Nucleus accumbens (tissue), 56 donors: ENCODE results near the gene ARHGEF19.

Source experiments
- DNase-seq, 56 donors: peaks; one replicate each; lab custom pipeline; 2025; lab: John Stamatoyannopoulos, UW

Gene ARHGEF19

DNA sequence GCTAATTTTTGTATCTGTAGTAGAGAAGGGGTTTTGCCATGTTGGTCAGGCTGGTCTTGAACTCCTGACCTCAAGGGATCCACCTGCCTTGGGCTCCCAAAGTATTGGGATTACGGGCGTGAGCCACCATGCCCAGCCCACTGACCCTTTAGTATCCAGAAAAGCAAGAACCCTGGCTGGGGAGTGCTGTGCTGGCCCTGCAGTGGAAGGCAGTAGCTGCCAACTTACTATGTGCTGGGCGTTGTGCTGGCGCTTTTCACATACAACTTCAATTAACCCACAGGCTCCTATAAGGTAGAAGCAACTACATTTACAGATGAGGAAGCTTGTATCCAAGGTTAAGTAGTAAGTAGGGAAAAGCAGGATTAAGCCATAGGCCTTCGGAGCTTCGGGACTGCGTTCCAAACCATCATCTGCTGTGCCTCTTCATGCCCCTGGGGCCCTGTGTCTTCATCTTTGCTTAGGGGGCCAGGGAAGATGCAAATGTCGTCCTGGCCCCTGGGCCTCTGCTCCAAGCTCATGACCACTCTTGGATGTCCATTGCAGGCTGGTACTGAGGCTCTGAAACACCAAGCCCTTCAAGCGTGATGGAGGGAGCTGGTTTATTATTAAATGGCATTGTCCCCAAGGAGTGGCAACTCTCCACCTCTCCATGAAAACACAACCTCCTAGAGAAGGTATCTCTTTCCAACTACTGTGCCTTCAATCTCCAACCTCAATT is 33.2 kb upstream of the ARHGEF19 start:
- no peak for DNase-seq

DNA sequence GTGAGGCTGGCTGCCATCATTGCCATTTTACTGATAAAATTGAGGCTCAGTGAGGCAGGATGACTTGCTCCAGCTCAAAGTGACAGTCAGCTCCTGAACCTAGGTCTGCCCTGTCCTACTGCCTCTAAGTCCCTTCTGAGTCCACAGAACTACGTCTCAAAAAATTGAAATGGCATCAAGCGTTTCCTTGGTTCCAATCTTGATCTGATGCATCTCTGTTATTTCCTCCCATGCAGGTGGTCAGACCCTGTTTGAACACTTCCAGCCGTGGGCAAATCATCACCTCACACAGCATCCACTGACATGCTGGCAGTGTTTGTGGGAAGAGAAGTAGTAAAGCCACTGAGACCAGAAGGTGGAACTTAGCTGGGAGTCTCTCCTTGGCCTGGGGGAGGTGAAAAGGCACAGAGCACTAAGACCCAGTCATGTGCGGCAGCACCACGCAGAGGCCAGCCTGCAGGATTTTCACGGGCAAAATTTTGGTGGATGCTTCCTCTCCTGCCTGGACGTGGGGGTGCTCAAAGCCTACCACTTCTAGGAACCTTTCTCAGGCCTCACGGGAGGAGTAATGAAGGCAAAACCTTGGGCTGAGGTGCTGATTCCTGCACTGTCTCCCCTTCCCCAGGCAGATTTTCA is 32.3 kb upstream of the ARHGEF19 start:
- no peak for DNase-seq

DNA sequence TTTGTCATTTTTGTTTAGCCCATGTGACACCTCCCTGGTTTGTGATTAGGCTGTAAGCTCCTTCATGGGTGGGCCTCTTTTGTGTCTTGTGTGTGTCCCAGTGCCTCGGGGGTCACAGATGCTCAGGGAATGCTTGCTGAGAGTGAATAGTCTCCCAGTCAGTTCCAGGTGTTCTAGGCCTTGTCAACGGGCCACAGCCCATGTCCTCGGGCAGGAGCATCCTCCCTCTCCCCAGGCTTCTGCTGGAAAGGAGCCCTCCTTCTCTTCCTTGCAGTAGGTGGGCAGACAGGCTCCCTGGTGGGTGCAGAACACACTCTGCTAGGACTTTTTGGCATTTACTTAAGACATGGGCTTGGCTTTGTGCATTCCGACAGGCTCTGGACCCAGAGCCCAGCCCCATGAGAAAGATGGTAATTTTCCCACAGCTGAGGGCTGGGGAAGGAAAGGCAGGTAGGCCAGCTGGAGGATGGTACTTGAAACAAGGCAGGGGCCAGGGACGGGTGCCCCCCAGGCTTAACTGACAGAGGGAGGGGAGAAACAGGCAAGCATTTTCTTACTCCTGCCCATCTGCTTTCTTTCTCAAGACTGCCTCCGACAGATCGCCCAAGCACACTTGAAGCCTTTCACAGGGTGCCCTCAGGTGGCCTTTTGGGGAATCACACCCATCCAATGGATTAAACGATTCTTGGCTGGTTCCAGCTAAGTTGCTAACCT is 31.6 kb upstream of the ARHGEF19 start:
- peak in 47 of 56 donors; percentile 10 to 86 (median 46) for DNase-seq

DNA sequence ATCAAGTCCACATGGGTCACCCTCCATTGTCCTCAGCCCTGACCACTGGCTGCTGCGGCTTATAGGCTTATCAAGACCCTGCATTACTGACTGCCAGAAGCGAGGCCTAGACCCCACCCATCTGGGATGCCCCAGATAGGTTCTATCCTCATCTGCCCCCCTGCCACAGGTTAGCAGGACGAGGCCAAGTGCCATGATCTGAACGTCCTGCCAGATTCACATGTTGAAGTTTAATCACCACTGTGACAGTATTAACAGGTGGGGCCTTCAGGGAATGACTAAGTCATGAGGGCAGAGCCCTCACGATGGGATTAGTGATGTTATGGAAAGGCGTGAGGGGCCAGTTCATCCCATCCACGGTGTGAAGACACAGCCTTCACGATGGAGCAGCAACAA is 30.8 kb upstream of the ARHGEF19 start:
- no peak for DNase-seq

DNA sequence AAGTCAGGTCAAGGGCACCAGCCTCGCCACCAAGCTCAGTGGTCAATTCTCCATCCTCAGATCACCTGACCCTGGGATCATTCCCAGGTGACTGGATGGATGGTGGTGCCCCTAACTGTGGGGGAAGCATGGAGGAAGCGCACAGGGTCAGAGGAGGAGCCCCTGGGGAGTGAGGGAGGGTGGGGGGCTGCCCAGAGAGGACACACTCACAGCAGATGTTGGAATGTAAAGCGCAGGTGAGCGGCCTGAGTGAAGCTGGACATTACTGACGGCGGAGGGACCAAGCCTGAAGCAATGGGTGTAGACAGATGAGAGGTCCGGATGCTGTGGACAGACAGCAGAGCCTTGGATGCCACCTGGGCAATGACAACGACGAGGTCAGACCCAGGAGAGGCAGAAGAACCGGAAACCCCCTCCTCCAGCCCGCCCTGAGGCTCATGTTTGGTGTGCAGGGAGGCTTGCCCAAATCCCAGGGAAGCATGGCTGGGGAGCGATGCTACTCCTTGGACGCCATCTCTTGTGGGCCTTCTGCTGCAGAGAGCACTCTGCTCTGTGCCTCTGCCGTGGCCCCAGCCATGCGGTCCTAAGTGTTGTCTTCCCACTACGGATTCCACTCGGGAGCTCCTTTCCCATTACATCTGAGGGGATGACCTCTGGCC is 30.2 kb upstream of the ARHGEF19 start:
- no peak for DNase-seq

DNA sequence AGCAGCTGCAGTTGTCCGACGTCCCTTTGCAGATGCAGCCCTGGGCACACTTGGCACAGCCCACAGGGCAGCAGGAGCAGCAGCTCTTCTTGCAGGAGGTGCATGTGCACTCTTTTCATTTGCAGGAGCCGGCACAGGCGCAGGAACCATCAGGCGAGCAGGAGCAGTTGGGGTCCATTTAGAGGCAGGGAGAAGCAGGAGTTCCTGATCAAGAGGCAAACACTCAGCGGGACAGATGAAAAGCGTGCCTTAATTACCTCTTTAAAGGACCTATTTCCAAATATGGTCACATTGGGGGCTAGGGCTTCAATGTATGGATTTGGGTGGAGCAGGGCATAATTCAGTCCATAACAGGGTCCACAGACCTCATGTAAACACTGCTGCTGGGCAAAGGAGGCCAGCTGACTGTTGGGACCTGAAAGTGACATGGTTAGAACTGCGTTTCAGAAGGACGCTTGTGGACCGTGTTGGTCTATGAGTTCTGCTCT is 28.8 kb upstream of the ARHGEF19 start:
- DNase-seq, result no peak

DNA sequence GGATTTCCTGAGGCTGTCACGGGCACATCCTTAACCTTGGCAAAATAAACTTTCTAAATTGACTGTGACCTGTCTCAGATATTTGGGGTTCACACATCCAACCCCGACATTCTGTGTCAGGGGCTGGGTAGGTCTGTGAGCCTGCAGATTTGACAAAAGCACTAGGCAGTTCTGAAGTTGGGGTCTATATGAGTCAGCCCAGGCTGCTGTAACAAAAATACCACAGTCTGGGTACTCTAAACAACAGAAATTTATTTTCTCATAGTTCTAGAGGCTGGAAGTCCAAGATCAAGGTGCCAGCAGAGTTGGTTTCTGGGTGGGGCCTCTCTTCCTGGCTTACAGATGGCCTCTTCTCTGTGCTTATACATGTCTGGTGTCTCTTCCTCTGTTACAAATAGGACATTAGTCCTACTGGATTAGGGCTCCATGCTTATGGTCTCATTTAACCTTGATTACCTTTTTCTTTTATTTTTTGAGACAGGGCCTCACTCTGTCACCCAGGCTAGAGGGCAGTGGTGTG is 27.6 kb upstream of the ARHGEF19 start:
- DNase-seq, result no peak

DNA sequence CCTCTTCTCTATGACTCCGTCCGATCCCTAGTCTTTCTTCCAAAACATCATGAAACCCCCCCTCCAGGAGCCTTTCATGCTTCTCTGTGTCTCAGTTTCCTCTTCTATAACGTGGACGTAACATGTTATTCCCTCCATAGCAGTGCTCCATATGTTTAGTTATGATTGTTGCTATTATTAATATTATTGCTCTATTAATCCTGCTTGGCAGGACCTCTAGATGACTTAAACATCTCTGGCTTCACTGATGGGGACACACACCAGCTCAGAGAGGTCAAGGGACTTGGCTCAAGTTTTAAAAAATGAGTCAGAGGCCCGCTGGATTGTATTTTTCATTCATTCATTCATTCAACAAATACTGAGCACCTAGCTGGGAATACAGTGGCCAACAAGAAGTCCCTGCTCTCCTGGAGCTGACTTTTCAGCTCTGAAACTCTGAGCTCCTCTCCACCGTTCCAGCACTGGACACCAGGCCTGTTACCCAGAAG is 24.9 kb upstream of the ARHGEF19 start:
- no peak for DNase-seq

DNA sequence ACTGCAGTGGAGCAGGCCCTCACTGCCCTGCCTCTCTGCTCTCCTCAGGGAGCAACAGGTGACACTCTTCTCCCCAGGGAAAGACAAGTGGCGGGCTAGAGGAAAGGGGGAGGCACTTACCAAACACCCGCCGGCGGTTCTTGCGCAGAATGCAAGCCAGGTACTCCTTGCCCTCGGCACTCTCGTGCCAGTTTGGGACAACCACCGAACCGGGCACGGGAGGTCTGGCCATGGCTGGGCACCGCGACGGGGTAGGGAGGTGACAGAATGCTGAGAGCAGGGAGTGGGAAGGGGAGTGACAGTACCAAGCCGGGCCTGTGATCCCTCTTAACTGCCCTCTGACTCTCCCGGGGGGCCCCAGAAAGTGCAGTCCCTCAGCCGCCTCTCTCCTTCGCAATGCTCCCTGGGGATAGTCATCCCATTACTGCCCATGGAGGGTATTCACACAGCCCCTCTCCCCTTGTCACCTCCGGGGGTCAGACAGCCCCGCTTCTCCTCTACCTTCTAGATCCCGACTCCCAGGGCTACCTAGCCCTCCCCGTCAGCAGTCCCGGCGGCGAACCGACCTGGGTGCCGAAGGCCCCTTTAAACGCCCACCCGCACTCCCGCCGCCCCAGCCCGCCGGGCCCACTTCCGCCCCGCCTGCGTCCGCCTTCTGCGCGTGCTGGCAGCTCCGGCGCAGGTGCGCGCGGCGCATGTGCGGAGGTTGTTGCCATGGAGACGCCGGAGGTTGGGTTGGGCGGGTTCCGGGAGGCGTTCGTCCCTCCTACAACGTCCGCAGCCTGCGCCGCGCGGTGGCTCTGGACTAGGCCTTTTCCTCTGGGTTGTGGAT is 24.3 kb upstream of the ARHGEF19 start, which contains the start of gene CPLANE2:
Gene CPLANE2, minus strand, starts transcription at position 673 of the 832 bp plus-strand sequence. Its CDS starts 441 bp downstream, at position 232.
- peak in 55 of 56 donors; percentile 46 to 94 (median 78) for DNase-seq

DNA sequence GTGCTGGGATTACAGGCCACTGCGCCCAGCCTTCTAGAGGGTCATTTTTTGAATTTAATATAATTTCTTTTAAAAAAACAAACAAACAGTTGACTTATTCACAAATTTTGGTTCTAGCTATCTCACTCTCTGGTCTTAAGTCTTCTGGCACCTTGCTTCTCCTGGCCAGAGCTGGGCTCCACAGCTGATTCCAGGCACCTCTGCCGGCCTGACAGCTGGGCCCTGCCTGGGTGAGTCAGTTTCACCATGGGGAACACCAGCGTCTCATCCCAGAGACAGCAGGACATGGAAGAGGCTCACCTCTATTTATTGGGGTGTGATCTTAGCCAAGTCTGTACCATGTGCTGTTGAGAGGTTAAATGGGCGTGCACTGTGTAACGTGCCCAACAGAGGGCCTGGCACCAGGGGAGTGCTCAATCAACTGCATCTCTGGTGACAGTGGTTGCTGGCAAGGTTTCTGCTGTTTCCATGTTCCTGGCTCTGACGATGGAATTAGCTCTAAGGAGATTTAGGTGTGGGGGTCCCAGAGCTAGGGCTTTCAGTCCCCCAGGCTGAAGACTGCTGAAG is 23.6 kb upstream of the ARHGEF19 start:
- peak in 3 of 56 donors; percentile 28 to 40 (median 39) for DNase-seq

DNA sequence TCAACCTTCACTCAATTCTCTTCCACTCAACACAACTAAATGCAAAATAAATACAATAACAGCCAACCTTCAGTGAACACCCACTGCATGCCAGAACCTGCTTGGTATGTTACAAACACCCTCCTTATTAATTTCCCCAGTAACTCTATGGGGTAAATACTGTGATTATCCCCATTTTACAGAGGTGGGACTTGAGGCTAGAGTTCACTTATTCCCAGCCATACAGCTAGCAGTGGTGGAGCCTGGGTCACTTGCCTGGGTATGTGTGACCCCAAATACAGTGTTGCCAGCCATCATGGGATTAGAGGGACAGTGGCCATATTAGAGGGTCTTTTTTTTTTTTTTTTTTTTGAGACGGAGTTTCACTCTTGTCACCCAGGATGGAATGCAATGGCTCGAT is 22.9 kb upstream of the ARHGEF19 start:
- DNase-seq, result no peak

DNA sequence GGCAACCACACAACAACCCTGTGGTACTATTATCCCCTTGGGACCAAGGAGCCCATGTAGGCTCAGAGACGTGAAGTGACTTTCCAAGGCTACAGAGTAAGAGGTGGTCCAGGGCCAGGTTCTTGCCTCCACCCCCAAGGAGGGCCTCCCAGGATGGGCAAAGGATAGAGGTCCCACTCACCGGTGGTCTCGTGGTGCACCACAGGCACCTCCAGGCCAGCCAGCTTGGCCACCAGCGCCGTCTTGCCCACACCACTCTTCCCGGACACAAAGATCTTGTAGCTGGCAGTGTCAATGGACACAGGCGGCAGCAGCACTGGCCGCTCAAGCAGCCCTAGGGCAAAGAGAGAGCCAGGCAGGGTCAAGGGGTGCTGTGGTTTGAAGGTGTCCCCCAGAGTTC is 21.0 kb upstream of the ARHGEF19 start:
- no peak for DNase-seq

DNA sequence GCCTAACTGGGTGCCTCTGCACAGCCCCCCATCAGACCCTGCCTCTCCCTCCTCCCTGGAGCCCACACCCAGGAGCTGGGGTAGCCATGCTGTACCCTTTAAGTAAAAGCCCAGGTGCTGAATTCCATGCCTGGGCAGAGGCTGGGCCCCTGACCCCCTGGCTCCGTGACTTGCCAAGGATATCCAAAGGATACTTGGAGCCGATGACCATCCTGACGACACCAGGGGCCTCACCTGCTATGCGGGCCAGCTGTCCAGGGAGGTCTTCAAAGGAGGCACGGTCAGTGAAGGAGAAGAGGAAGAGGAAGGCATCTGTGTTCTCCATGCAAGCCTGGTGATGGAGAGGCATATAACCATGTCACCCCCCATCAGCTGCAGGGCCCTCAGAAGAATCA is 19.9 kb upstream of the ARHGEF19 start:
- no peak for DNase-seq

DNA sequence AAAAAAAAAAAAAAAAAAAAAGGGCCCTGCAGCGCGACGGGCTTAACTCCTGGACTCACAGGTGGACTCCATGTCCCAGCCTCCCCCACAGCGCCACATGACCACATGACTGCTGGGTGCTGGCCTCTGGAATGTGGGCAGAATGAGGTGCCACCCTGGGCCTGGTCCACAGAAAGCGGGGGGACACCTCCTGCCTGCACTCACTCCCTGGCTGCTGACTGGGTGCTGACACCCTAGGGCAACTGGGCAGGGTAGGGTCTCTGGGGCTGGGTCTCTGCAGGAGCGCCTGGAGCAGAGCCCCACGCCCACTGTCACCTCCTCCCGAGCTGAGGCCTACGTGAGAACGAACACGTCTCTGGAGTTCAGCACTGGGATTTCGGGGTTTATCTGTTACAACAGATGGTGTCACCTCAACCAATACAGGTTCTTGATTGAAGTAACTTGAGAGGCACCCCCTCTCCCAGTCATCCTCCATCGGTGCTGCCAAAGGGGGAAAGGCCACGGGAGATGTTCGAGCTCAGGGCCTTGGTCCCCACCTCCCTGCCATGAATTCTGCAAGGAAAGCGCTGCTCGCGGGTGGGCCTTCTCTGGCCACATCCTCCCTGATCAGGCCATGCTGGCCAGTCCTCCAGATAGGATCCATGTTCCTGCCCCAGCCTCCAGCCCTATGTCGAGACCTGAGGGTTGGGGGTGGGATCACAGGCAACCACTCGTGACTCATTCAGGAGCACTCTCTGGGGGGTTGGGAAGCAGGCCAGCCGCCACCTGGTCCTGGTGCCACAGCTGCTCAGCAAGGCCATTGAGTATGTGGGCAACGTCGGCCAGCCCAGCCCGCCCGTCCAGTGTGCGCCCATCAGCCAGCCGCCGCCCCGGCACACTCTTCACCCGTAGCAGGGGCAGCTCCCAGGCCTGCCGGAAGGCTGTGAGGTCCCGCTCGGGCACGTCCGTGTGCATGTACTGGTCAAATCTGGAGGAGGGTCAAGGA is 19.2 kb upstream of the ARHGEF19 start:
- no peak for DNase-seq

DNA sequence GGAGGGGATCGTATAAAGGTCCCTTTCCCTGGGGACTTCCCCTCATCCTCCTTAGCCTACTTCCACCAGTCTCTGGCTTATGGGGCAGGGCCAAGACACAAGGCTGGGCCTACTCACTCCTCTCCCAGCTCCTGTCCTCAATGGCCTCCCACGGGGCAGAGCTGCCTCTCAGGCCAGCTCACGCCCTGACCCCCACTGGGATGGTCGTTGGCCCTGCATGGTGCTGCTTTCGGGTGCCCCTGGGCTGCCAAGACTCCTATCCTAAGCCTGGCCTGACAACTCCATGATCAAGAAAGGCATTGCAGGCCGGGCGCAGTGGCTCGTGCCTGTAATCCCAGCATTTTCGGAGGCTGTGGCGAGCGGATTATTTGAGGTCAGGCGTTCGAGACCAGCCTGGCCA is 18.3 kb upstream of the ARHGEF19 start:
- no peak for DNase-seq

DNA sequence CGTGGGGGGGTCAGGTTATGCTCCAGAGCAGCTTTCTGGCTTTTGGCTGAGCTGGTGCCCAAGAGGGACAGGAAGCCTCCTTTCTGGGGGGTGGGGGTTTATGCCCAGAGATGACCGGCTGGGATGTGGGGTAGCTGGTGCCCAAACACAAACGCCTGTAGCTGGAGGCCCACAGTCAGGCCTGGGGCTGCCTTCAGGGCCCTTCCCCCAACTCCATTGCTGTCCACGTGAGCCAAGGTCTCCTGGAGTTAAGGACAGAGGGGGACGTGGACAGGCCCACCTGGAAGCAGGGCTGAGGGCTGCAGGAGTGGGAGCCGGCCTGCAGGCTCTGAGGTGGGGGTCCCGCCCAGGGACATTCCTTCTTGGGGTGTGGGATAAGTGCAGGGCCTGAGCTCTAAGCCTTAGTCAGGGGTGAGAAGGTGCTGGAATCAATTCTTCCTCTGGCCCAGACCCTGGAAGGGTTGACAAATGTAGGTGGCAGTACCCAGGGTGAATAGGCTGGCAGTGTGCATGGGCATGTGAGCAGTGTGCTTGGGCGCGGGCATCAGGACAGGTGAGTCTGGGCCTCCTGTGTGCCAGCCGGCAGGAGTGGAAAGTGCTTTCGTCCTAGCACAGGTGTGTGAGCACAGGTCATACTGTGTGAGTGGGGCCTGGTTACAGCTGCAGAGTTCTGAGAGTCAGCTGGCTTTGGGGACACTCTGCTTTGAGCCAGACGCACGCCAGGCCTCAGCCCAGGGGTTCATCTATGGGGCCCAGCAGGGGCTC is 17.7 kb upstream of the ARHGEF19 start:
- DNase-seq, result no peak
